ENCODE results near the gene ETFDH. TPM values are rescaled to one million over a fixed set of nuclear protein-coding genes. Genes with fewer than 3 reads are reported as not detected.
"Not testable (repeated sequence)": the region's sequence is repeated elsewhere in the genome, so short reads cannot be mapped to it uniquely, and the experiment has no call there.

The ETFDH gene
- polyA plus RNA-seq (ENCODE audit: insufficient read length in 4 of 4) = 10 to 100 TPM; 30.7 to 35.9 (median 32.5) TPM

- DNase-seq (ENCODE audit: low read depth in 4 of 4, low spot score in 3 of 4) = peak; percentile 96 to 99 (median 98)
Measured at GRCh38 chr4:158671915-158672806, at the start of gene ETFDH. Gene ETFDH, plus strand, starts transcription at chr4:158672296. Its CDS starts 161 bp downstream, at chr4:158672457.

- DNase-seq (ENCODE audit: low read depth in 4 of 4, low spot score in 3 of 4) = peak; percentile 12 to 32 (median 26)
Measured at GRCh38 chr4:158624889-158625478, 47.1 kb upstream of the ETFDH start.

GRCh38 chr4:158625544-158625943 is 46.6 kb upstream of the ETFDH start:
- DNase-seq (ENCODE audit: low read depth in 4 of 4, low spot score in 3 of 4) = no peak

- no peak for DNase-seq (ENCODE audit: low read depth in 4 of 4, low spot score in 3 of 4)
Measured at GRCh38 chr4:158630893-158631292, 41.2 kb upstream of the ETFDH start.

GRCh38 chr4:158636619-158637018 is 35.5 kb upstream of the ETFDH start:
- DNase-seq (ENCODE audit: low read depth in 4 of 4, low spot score in 3 of 4) = no peak

GRCh38 chr4:158644356-158644755 is 27.7 kb upstream of the ETFDH start:
- DNase-seq (ENCODE audit: low read depth in 4 of 4, low spot score in 3 of 4) = no peak

- no peak for DNase-seq (ENCODE audit: low read depth in 4 of 4, low spot score in 3 of 4)
Measured at GRCh38 chr4:158644760-158645159, 27.3 kb upstream of the ETFDH start.

GRCh38 chr4:158649111-158649680 is 22.9 kb upstream of the ETFDH start:
- no peak for DNase-seq (ENCODE audit: low read depth in 4 of 4, low spot score in 3 of 4)

GRCh38 chr4:158652920-158653319 is 19.2 kb upstream of the ETFDH start:
- no peak for DNase-seq (ENCODE audit: low read depth in 4 of 4, low spot score in 3 of 4)

GRCh38 chr4:158656439-158656838 is 15.7 kb upstream of the ETFDH start:
- no peak for DNase-seq (ENCODE audit: low read depth in 4 of 4, low spot score in 3 of 4)

GRCh38 chr4:158657291-158657690 is 14.8 kb upstream of the ETFDH start:
- DNase-seq (ENCODE audit: low read depth in 4 of 4, low spot score in 3 of 4) = no peak

- not testable (repeated sequence) for DNase-seq (ENCODE audit: low read depth in 4 of 4, low spot score in 3 of 4)
Measured at GRCh38 chr4:158663255-158663654, 8.8 kb upstream of the ETFDH start.

GRCh38 chr4:158663707-158664625 is 8.1 kb upstream of the ETFDH start:
- not testable (repeated sequence) for DNase-seq (ENCODE audit: low read depth in 4 of 4, low spot score in 3 of 4)

GRCh38 chr4:158664806-158665205 is 7.3 kb upstream of the ETFDH start:
- DNase-seq (ENCODE audit: low read depth in 4 of 4, low spot score in 3 of 4) = no peak

GRCh38 chr4:158666892-158667291 is 5.2 kb upstream of the ETFDH start:
- no peak for DNase-seq (ENCODE audit: low read depth in 4 of 4, low spot score in 3 of 4)

GRCh38 chr4:158667651-158668198 is 4.4 kb upstream of the ETFDH start:
- no peak for DNase-seq (ENCODE audit: low read depth in 4 of 4, low spot score in 3 of 4)

GRCh38 chr4:158669310-158669709 is 2.8 kb upstream of the ETFDH start:
- DNase-seq (ENCODE audit: low read depth in 4 of 4, low spot score in 3 of 4) = no peak

GRCh38 chr4:158670975-158671664 is 976 bp upstream of the ETFDH start:
- DNase-seq (ENCODE audit: low read depth in 4 of 4, low spot score in 3 of 4) = peak; percentile 54 to 64 (median 58)

- DNase-seq (ENCODE audit: low read depth in 4 of 4, low spot score in 3 of 4) = no peak
Measured at GRCh38 chr4:158671665-158671914, 506 bp upstream of the ETFDH start, which contains the start of gene C4orf46. Gene C4orf46, minus strand, starts transcription at chr4:158671887. Its CDS starts 86 bp downstream, at chr4:158671801.

GRCh38 chr4:158673633-158674032 is 1.5 kb downstream of the ETFDH start:
- no peak for DNase-seq (ENCODE audit: low read depth in 4 of 4, low spot score in 3 of 4)

Measured in right renal pelvis (tissue), 4 donors.